Activated naive CD4-positive, alpha-beta T cell treated with anti-CD3 and anti-CD28 coated beads, Interleukin-2, amount 50 U/mL, for 72 hours (primary cell): ENCODE results near the gene MID1. TPM values are rescaled to one million over a fixed set of nuclear protein-coding genes. Genes with fewer than 3 reads are reported as not detected.

Source experiments
- ATAC-seq, 2 donors: fragments of 150-1000 bp; cut with Tn5 transposase; 2 replicates each; pipeline ENCODE4 v1.10.0; 2021; ENCODE audit warnings: mild to moderate bottlenecking in 2 of 2, moderate library complexity in 2 of 2
- DNase-seq, 2 donors: peaks; one replicate each; pipeline ENCODE4 v3.0.0; 2021 to 2022; ENCODE audit warnings: low spot score in 2 of 2
- H3K27ac Mint-ChIP-seq, 2 donors: one replicate each; pipeline ENCODE4 v1.8.0; 2022; ENCODE audit warnings: mild to moderate bottlenecking in 2 of 2, mixed read lengths in 2 of 2
- H3K36me3 Mint-ChIP-seq, 2 donors: one replicate each; pipeline ENCODE4 v1.8.0; 2022; ENCODE audit warnings: mixed read lengths in 2 of 2
- H3K9me3 Mint-ChIP-seq, 2 donors: one replicate each; pipeline ENCODE4 v1.8.0; 2022; ENCODE audit warnings: mixed read lengths in 2 of 2
- total RNA-seq, 2 donors: library from RNA; stranded (reverse); gene quantifications; one replicate each; pipeline ENCODE4 v1.2.3, GENCODE V29; 2022

MID1 gene
- total RNA-seq, 2 donors from 2014 or later = 0.91 to 2.7 TPM

DNA sequence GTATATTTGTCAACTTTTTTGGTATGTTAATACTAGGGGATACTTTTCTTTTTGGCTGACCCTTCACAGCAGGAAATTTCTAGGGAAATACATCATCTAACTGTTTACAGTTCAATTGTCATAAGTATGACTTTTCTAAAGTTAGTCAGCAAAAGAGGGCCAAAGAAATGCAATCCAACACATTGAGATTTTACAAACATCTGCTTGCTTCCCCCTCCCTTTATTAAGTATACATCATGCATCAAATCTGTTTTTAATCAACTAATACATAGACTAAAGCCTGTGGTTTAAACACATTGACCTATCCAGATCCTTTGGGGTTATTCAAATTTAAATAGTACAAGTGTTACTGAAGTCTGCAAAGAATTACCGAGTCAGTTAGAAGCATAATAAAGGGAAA, 93.9 kb downstream of the MID1 start:
- peaks cover 0 to 1% of the 10 kb centered on the region in 2 donors for H3K9me3 Mint-ChIP-seq
- no peak overlapping the region for H3K27ac Mint-ChIP-seq
- H3K36me3 Mint-ChIP-seq = no peaks in the 10 kb centered on the region
- DNase-seq = no peak
- no peak for ATAC-seq

DNA sequence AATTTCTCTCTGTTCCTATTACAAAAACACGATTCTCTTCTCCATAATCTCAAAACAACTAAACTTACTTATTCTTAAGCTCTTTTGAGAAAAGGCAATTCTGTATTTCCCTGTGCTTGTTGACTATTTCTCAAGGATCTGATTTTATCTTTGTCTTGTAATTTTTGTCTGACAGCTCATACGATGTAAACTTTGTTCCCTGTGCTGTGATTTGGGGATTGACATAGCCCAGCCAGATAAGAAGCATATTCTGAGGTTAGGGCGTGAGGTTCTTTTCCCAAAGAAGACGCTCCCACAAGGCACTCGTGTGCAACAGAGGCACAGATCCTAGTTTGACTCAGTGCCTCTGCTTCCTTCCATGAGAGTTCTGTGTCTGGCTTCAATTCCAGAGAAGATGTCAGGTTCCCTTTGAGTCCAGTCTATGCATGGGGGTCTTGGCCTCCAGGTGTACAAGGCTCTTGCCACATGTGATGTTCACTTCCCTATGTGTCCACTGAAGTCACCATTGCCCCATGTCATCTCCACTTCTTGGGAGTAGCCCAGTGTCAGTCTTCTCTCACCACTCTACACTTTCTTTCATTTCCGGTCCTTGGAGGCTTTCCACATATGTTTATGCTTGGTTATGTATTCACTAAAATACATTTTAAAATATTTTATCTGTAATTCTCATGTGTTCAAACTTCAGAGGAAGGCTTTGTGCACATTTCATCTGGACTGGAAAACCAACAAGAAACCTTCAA, 94.8 kb downstream of the MID1 start:
- peaks cover 0 to 4% of the 10 kb centered on the region in 2 donors for H3K9me3 Mint-ChIP-seq
- no peaks in the 10 kb centered on the region for H3K36me3 Mint-ChIP-seq
- ATAC-seq (no peak), DNase-seq (no peak)
- H3K27ac Mint-ChIP-seq = no peak overlapping the region

DNA sequence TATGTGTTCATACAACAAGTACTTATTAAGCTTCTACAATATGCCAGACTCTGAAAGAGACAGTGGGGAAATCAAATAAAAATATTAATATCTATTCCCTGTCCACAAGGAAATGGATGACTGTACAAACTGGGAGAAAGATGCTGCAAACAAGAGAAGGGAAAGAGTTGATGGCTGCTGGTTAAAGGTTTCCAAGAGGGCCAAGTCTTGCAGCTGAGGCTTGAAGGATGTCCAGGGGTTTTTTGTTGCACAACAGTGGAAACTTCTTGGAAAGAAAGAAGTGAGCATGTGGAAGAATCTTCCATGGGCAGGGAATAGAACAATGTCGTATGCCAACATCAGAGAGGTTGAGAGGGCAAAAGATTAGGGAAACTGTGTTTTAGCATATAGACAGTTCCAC, 95.8 kb downstream of the MID1 start:
- peaks cover 0 to 4% of the 10 kb centered on the region in 2 donors for H3K9me3 Mint-ChIP-seq
- ATAC-seq (no peak), DNase-seq (no peak)
- no peak overlapping the region for H3K27ac Mint-ChIP-seq
- no peaks in the 10 kb centered on the region for H3K36me3 Mint-ChIP-seq

DNA sequence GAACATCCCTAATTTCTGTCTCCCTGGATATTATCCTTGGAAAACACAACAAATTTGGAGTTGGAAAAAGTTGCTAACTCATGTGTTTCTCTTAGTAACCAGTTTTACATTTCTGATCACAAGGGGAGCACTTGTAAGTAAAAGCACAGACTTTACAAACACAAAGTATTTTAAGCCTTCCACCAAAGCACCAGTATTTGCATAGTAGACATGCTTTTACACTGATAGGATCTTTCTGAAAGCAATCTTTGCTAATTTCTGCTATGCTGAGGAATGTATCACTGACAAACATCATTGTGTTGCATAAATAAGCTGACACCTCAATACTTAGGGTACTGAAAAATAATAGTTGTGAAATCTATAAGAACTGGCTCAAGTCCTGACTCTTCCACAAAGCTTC, 100.6 kb downstream of the MID1 start:
- no peak overlapping the region for H3K27ac Mint-ChIP-seq
- H3K36me3 Mint-ChIP-seq = no peaks in the 10 kb centered on the region
- ATAC-seq = no peak
- DNase-seq = no peak
- H3K9me3 Mint-ChIP-seq = peaks cover 0 to 4% of the 10 kb centered on the region in 2 donors

DNA sequence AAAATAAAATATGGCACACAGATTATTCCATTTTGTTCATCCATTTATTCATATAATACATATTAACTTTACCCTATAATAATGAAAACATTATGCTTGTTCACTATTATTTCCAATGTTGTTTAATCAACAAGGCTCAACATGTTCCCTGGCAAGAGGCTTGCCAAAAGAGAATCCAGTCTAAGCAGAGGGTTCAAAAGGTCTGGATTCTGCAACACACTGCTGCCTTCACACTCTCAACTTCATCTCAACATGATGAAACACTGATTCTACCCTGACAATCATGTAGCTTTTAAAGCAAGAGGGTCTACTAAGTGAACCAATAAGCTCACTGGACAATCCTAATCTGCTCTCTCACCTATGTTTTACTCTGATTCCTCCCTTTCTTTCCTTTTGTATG, 101.1 kb downstream of the MID1 start:
- Mint-ChIP-seq H3K36me3 (no peaks in the 10 kb centered on the region), H3K9me3 (peaks cover 0 to 4% of the 10 kb centered on the region in 2 donors), H3K27ac (no peak overlapping the region)
- ATAC-seq (no peak), DNase-seq (no peak)

DNA sequence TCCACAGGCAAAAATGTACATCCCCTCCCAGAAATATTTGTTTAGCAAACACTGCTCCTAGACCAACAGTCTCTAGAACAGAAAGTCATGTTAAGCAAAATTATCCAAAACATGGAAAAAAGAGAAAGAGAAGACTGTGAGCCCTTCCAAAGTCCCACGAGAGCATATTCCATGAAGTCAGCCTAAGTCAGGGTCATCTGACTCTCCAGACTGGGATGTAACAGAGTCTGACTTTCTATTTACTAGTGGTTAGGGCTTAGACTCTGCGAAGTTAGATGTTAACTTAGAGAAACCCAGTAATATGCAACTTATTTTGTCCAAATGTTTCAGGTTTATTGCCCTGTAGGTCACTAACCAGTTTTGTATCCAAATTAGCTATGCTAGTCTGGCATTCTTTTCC, 102.3 kb downstream of the MID1 start:
- no peaks in the 10 kb centered on the region for H3K36me3 Mint-ChIP-seq
- DNase-seq = no peak
- peaks cover 0 to 4% of the 10 kb centered on the region in 2 donors for H3K9me3 Mint-ChIP-seq
- ATAC-seq = no peak
- no peak overlapping the region for H3K27ac Mint-ChIP-seq

DNA sequence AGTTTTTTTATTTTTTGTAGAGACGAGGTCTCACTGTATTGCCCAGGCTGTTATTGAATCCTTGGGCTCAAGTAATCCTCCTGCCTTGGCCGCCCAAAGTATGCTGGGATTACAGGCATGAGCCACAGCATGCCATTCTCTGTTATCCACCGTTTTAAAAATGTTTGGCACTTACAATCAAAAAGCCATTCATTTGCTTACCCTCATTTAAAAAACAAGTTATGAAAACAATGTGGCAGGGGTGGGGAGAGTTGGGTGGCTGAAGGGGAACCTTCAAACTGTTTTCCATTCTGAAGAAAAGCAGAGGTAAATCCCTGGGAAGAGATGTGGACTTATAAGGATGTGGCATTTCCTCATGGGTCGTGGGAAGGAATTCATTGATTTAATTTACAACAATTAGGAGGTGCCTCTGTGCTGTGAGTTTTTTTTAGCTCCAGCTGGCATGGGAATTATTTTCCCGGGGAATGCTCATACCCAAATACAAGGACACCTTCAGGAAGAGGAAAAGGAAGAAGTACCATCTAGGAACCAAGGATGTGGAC, 103.5 kb downstream of the MID1 start:
- Mint-ChIP-seq H3K27ac (no peak overlapping the region), H3K9me3 (peaks cover 0 to 4% of the 10 kb centered on the region in 2 donors), H3K36me3 (no peaks in the 10 kb centered on the region)
- DNase-seq (no peak), ATAC-seq (no peak)

DNA sequence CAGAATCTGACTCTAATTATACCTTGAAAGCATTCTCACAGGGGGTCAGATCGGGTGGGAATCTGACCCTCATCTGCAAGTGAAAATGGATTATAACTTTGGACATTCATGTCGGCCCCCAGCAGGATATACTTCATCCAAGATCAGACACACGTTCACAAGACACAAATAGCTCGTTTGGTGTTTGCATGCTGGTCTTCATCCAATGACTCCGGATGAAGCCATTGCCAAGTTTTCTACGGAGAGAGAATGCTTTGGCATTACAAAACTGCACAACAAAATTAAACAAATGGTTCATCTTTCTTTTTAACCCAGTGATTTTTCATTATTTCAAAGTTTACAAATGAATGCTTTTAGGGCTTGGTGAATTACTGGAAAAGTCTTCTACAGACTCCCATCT, 105.5 kb downstream of the MID1 start:
- DNase-seq (no peak), ATAC-seq (no peak)
- H3K9me3 Mint-ChIP-seq = no peaks in the 10 kb centered on the region
- H3K27ac Mint-ChIP-seq = no peak overlapping the region
- H3K36me3 Mint-ChIP-seq = no peaks in the 10 kb centered on the region

DNA sequence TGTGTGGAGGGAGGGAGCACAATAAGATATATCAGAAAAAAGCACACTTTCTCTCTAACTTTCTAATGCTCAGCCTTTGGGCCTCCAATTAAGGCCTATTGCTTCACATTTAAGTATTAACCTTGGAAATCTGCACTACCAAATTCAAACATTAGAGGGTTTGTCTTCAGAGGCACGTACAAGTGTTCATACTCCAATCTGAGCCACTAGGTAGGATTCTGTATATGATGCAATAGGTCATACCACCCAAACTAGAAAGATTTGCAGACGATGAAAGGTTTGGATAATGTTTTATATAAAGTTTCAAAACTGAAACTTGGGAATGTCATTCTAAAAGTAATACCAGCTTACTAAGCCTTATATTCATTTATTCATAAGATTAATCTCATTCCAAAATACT, 106.4 kb downstream of the MID1 start:
- Mint-ChIP-seq H3K27ac (no peak overlapping the region), H3K36me3 (no peaks in the 10 kb centered on the region), H3K9me3 (no peaks in the 10 kb centered on the region)
- ATAC-seq (no peak), DNase-seq (no peak)

DNA sequence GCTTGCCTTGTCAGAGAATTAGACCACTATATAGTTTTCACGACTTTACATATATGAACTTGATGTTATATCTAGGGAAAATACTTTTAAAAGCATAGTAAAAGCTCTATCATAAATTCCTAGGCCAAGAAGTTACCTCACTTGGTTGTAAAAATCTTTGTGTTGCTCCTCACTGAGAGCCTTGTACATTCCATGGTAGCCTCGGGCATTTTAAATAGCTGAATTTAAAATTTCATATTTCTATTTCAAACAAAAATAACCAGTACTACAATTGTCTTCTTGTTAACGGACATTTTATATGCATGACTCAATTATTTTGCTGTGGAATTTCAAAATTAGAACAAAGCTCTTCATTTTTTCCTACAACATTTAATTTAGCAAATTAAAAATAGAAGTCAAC, 107.6 kb downstream of the MID1 start:
- Mint-ChIP-seq H3K36me3 (no peaks in the 10 kb centered on the region), H3K27ac (no peak overlapping the region), H3K9me3 (no peaks in the 10 kb centered on the region)
- DNase-seq (no peak), ATAC-seq (no peak)

DNA sequence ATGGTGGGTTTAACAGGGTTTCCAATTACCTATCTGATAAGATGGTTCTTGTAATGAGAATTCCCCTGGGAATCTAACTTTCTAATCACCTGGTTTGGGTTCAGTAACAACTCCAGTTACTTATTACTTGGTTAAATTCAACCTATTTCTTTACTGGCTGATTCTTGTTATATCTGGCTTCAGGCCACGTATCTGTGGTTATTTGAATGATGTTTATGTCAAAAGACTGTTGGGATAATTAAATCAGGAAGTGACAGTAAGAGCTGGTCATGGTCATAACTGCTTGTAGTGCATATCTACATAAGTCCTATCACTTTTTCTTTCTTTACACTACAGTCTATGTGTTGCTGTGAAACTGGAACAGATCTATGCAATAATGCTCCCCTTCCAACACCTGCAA, 108.1 kb downstream of the MID1 start:
- Mint-ChIP-seq H3K27ac (no peak overlapping the region), H3K9me3 (no peaks in the 10 kb centered on the region), H3K36me3 (no peaks in the 10 kb centered on the region)
- ATAC-seq (no peak), DNase-seq (no peak)

DNA sequence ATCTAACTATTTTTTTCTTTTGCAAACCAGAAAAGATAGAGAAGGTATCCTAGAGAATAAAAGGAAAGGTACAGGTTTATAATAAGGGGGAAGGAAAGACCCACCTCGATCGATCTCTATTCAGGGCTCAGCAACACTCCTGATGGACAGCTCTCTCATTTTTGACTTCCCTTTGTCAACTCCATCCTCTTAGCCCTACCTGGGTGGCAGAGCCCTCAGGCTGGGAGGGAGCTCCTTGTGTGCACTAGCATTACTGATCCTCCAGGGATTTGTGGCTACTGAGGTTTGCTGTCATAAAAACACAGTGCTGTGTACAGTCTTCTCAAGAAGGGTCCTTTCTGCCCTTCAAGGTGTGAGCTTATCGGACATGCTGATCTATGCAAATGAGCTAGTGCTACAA, 111.0 kb downstream of the MID1 start:
- no peaks in the 10 kb centered on the region for H3K36me3 Mint-ChIP-seq
- DNase-seq (no peak), ATAC-seq (no peak)
- no peak overlapping the region for H3K27ac Mint-ChIP-seq
- no peaks in the 10 kb centered on the region for H3K9me3 Mint-ChIP-seq

DNA sequence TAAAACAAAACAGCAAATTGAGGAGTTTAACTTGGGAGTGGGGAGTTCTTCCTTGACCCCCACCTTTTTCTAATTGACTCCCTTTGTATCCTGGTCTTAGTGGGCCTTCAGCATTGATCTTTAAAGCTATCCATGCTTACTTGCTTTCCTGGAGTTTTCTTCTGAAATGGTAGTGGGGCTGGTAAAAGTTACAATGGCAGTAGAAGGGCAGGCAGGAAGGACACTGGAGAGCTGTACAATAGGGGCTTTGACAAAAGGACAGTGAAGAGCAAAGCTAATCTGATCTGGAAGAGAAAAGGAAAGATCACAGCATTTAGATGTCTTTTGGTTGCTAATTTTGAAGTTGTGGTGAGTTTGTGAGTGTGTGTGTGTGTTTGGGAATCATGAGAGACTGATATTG, 111.5 kb downstream of the MID1 start:
- H3K9me3 Mint-ChIP-seq = no peaks in the 10 kb centered on the region
- no peak overlapping the region for H3K27ac Mint-ChIP-seq
- DNase-seq (no peak), ATAC-seq (no peak)
- no peaks in the 10 kb centered on the region for H3K36me3 Mint-ChIP-seq

DNA sequence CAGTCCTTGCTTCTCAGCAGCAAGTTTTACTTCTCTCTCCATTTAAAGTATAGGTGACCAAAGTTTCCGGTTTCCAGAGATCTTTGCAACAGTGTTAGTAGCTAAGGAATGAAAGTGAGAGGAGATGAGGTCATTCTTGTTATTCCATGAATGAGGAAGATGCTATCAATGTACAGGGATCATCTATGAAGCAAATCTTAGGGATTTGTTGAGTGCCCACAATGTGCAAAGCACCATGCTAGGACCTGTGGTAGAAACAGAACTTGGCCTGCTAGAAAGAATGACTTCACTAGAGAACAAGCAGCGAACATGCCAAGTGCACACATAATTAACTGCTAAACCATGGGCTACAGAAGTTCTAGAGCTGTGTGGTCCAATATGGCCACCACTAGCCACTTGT, 112.5 kb downstream of the MID1 start:
- H3K36me3 Mint-ChIP-seq = no peaks in the 10 kb centered on the region
- DNase-seq (no peak), ATAC-seq (no peak)
- H3K9me3 Mint-ChIP-seq = no peaks in the 10 kb centered on the region
- H3K27ac Mint-ChIP-seq = no peak overlapping the region

DNA sequence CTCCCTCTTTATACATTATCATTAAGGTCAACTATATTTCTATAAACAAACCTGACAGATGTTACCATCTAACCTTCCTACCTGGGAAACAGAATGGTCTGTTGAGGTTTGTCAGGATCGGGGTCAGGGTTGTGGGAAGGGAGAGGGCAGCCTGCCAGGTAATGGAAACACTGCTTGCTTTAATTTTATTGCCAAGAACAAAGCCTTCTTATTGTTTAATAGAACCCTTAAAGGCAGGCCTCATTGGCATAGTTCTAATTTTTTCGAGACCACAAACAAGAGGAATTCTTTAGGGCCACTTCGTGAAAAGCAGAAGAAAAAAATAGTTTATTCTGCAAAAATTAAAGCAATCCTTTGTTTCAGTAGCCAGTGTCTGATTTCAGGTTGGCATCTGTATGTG, 113.2 kb downstream of the MID1 start:
- Mint-ChIP-seq H3K27ac (no peak overlapping the region), H3K36me3 (no peaks in the 10 kb centered on the region), H3K9me3 (no peaks in the 10 kb centered on the region)
- ATAC-seq = no peak
- no peak for DNase-seq

DNA sequence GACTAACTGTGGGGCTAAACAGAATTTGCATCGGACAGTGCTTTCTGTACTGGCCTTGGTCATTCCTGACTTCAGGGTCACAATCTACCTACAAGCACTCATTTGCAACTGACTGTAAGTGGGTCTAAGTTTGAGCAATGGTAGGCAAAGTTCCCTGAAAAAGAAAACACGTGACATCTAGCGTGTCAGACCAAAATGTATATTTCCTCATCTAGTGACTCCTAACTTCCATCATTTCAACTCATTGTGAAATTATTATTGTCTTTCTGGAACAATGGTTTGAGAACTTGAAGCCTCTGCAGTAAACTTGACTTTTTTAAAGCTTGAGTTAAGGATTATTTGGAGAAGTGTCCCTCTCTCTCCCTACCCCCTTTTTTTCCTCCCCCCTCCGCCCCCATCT, 113.6 kb downstream of the MID1 start:
- Mint-ChIP-seq H3K36me3 (no peaks in the 10 kb centered on the region), H3K9me3 (no peaks in the 10 kb centered on the region), H3K27ac (no peak overlapping the region)
- no peak for ATAC-seq
- DNase-seq = no peak

DNA sequence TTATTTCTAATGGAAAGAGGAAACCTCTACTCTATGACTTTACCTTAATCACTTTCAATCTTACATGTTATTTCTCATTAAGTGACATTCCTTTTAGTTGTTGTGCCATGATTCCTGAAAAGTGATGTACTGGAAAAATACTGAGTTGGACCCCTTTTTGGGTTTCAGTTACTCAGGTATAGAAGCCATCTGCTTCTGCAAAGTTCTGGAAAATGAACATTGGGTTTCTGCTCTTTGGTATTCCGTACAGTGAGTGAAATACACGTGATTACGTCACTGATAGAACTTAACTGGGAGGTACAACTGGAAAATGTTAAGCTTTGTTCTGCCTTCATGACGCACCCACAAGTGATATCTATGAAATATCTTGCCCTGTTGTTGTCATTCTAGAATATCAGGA, 114.7 kb downstream of the MID1 start:
- Mint-ChIP-seq H3K9me3 (no peaks in the 10 kb centered on the region), H3K36me3 (no peaks in the 10 kb centered on the region), H3K27ac (no peak overlapping the region)
- ATAC-seq = no peak
- DNase-seq = no peak

DNA sequence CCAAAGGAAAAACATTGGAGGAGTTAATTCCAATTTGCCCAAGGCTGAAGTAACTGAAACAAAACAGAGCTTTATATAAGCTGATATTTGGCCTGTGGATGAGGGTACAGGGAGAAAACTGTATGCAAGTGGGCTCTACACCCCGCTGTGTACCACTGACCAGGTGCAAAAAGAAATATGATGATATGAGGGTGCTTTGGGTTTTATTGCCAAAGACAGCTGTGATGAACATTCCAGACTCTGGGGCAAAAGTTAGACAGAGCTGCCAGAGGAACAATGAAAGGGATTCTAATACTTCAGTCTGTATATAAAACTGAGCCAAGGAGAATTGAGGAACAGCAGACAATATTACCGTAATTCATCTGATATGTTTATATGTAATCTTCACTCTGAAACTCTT, 117.4 kb downstream of the MID1 start:
- Mint-ChIP-seq H3K36me3 (no peaks in the 10 kb centered on the region), H3K27ac (no peak overlapping the region), H3K9me3 (no peaks in the 10 kb centered on the region)
- DNase-seq = no peak
- ATAC-seq = no peak
